ENCODE measurements around the gene PIGH. TPM values are rescaled to one million over a fixed set of nuclear protein-coding genes. Genes with fewer than 3 reads are reported as not detected.

The PIGH gene
- total RNA-seq, 4 donors from 2014 or later, result 25.6 to 45.7 (median 28.1) TPM

GRCh38 chr14:67577181-67577808, 22.8 kb downstream of the PIGH start:
- H3K27ac ChIP-seq, result no peak overlapping the region

GRCh38 chr14:67576216-67576955, 23.7 kb downstream of the PIGH start:
- Histone ChIP-seq H3K9me3 (no peaks in the 10 kb centered on the region), H3K4me3 (no peak overlapping the region), H3K36me3 (peaks cover 0 to 13% (median 0%) of the 10 kb centered on the region in 3 donors), H3K27ac (no peak overlapping the region), H3K4me1 (peaks cover 0 to 7% (median 0%) of the 10 kb centered on the region in 4 donors), H3K27me3 (no peaks in the 10 kb centered on the region)
- no peak for DNase-seq
- TF ChIP-seq POLR2A (IDR thresholded peaks at IDR 0.05), result no peak
- TF ChIP-seq CTCF (IDR thresholded peaks at IDR 0.05), result no peak

More at GRCh38 chr14:67577181-67577808, 22.8 kb downstream of the PIGH start:
- Histone ChIP-seq H3K9me3 (no peaks in the 10 kb centered on the region), H3K27me3 (no peaks in the 10 kb centered on the region), H3K36me3 (peaks cover 0 to 16% (median 0%) of the 10 kb centered on the region in 3 donors), H3K4me3 (no peak overlapping the region), H3K4me1 (peaks cover 0 to 7% (median 0%) of the 10 kb centered on the region in 4 donors)
- no peak for TF ChIP-seq CTCF (IDR thresholded peaks at IDR 0.05)
- no peak for TF ChIP-seq POLR2A (IDR thresholded peaks at IDR 0.05)
- DNase-seq, result no peak

DNA sequence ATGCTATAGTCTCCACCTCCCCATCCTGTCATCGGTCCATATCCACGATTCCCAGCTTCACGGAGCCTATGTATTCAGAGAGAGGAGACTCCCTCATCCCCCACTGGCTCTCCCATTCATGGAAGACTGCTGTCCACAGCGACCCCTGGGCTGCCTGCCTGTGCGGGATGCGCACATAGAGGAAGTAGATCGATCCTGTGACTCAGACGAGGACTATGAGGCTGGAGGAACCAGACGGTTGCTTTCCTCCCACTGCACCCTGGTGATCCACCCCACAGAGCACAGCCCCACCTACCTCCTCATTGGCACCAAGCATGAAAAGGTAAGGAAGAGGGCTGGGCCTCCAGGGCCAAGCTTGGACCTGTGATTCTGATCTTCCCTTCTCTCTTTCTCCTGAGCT, 24.4 kb downstream of the PIGH start:
- H3K4me3 ChIP-seq, result no peak overlapping the region
- no peaks in the 10 kb centered on the region for H3K27me3 ChIP-seq
- no peaks in the 10 kb centered on the region for H3K9me3 ChIP-seq
- peaks cover 0 to 13% (median 0%) of the 10 kb centered on the region in 3 donors for H3K36me3 ChIP-seq
- H3K27ac ChIP-seq, result no peak overlapping the region
- peaks cover 0 to 7% (median 0%) of the 10 kb centered on the region in 4 donors for H3K4me1 ChIP-seq
- TF ChIP-seq POLR2A (IDR thresholded peaks at IDR 0.05) (no peak), CTCF (IDR thresholded peaks at IDR 0.05) (no peak)
- DNase-seq, result peak in 1 of 3 donors; percentile 42

- DNase-seq, result peak in 1 of 3 donors; percentile 32
- Histone ChIP-seq H3K4me1 (peaks cover 0 to 7% (median 0%) of the 10 kb centered on the region in 4 donors), H3K9me3 (no peaks in the 10 kb centered on the region), H3K27ac (no peak overlapping the region), H3K4me3 (no peak overlapping the region), H3K36me3 (peaks cover 0 to 13% (median 0%) of the 10 kb centered on the region in 3 donors), H3K27me3 (no peaks in the 10 kb centered on the region)
- TF ChIP-seq POLR2A (IDR thresholded peaks at IDR 0.05), result no peak
- TF ChIP-seq CTCF (IDR thresholded peaks at IDR 0.05), result no peak
Measured at GRCh38 chr14:67574806-67575205, 25.3 kb downstream of the PIGH start.

- DNase-seq, result peak in 1 of 3 donors; percentile 36
- no peak overlapping the region for H3K4me3 ChIP-seq
- H3K27ac ChIP-seq, result no peak overlapping the region
- H3K36me3 ChIP-seq, result peaks cover 0 to 18% (median 0%) of the 10 kb centered on the region in 3 donors
- TF ChIP-seq POLR2A (IDR thresholded peaks at IDR 0.05) (no peak), CTCF (IDR thresholded peaks at IDR 0.05) (no peak)
- no peaks in the 10 kb centered on the region for H3K27me3 ChIP-seq
- no peaks in the 10 kb centered on the region for H3K9me3 ChIP-seq
- peaks cover 0 to 7% (median 0%) of the 10 kb centered on the region in 4 donors for H3K4me1 ChIP-seq
Measured at GRCh38 chr14:67574156-67574555, 25.9 kb downstream of the PIGH start.
